ENCODE measurements around the gene TPSD1. TPM values are rescaled to one million over a fixed set of nuclear protein-coding genes. Genes with fewer than 3 reads are reported as not detected.

TPSD1 gene
- total RNA-seq, 1 experiment from 2014 or later, result 0.31 TPM

- TF ChIP-seq FOXJ3 (CRISPR knock-in tag; IDR thresholded peaks at IDR 0.05; ENCODE audit: borderline replicate concordance), result no peak
- TF ChIP-seq ZNF219 (CRISPR knock-in tag; IDR thresholded peaks at IDR 0.05; ENCODE audit: borderline replicate concordance), result no peak
Observed at GRCh38 chr16:1263591-1264344, 7.9 kb downstream of the TPSD1 start (continued).

- ChIA-PET CTCF (no interaction called here), POLR2A (no interaction called here)
- TF ChIP-seq ZBTB43 (CRISPR knock-in tag; IDR thresholded peaks at IDR 0.05) (0 out of 2 replicates have a peak, but pooled peaks have one; percentile 37), PREB (CRISPR knock-in tag; IDR thresholded peaks at IDR 0.05; ENCODE audit: borderline replicate concordance) (no peak)
- DNase-seq (ENCODE audit: low spot score), result no peak
- no peak for ATAC-seq
- Mint-ChIP-seq H3K4me1 (peaks cover 3% of the 10 kb centered on the region), H3K4me3 (no peak overlapping the region), H3K36me3 (peaks cover 9% of the 10 kb centered on the region; the same call in 1 of the 2 replicates), H3K27ac (peak overlapping the region; percentile 91), H3K27me3 (ENCODE audit: low read depth) (peaks cover 31% of the 10 kb centered on the region), H3K9me3 (peaks cover 15% of the 10 kb centered on the region)
Observed at GRCh38 chr16:1264345-1265089, 8.6 kb downstream of the TPSD1 start.

GRCh38 chr16:1265090-1265630 lies 9.3 kb downstream of the TPSD1 start:
- ATAC-seq (no peak), DNase-seq (ENCODE audit: low spot score) (no peak)
- H3K27ac Mint-ChIP-seq, result no peak overlapping the region
- H3K4me1 Mint-ChIP-seq, result peaks cover 3% of the 10 kb centered on the region
- TF ChIP-seq ZNF219 (CRISPR knock-in tag; IDR thresholded peaks at IDR 0.05; ENCODE audit: borderline replicate concordance) (no peak), ZNF138 (CRISPR knock-in tag; conservative IDR thresholded peaks at IDR 0.05) (no peak), GABPB1 (CRISPR knock-in tag; IDR thresholded peaks at IDR 0.05) (no peak), ATF6 (CRISPR knock-in tag; IDR thresholded peaks at IDR 0.05) (no peak), USF2 (CRISPR knock-in tag; IDR thresholded peaks at IDR 0.05) (no peak), HMGA2 (CRISPR knock-in tag; IDR thresholded peaks at IDR 0.05) (no peak)
- H3K9me3 Mint-ChIP-seq, result peaks cover 15% of the 10 kb centered on the region
- no peak overlapping the region for H3K4me3 Mint-ChIP-seq
- POLR2A ChIA-PET, result no interaction called here
- CTCF ChIA-PET, result no interaction called here
- H3K36me3 Mint-ChIP-seq, result peaks cover 9% of the 10 kb centered on the region; the same call in 1 of the 2 replicates
- H3K27me3 Mint-ChIP-seq (ENCODE audit: low read depth), result peaks cover 25% of the 10 kb centered on the region

GRCh38 chr16:1265826-1266225 lies 10.0 kb downstream of the TPSD1 start:
- no peak for ATAC-seq
- CTCF ChIA-PET, result no interaction called here
- no peak for TF ChIP-seq HMGA2 (CRISPR knock-in tag; IDR thresholded peaks at IDR 0.05)
- TF ChIP-seq ZNF425 (CRISPR knock-in tag; conservative IDR thresholded peaks at IDR 0.05), result no peak
- no peak for TF ChIP-seq MAX (CRISPR knock-in tag; IDR thresholded peaks at IDR 0.05)
- no peak for TF ChIP-seq NR2C2 (CRISPR knock-in tag; IDR thresholded peaks at IDR 0.05)
- TF ChIP-seq ZNF423 (CRISPR knock-in tag; IDR thresholded peaks at IDR 0.05), result no peak
- no peak for TF ChIP-seq IRF2 (CRISPR knock-in tag; IDR thresholded peaks at IDR 0.05; ENCODE audit: borderline replicate concordance, low read depth)
- TF ChIP-seq ATF2 (CRISPR knock-in tag; IDR thresholded peaks at IDR 0.05; ENCODE audit: borderline replicate concordance, low read depth), result no peak
- no peak for TF ChIP-seq ZNF671 (CRISPR knock-in tag; IDR thresholded peaks at IDR 0.05)
- TF ChIP-seq ZNF138 (CRISPR knock-in tag; conservative IDR thresholded peaks at IDR 0.05), result no peak
- no peak for TF ChIP-seq ZNF416 (CRISPR knock-in tag; IDR thresholded peaks at IDR 0.05)
- TF ChIP-seq SMAD3 (CRISPR knock-in tag; IDR thresholded peaks at IDR 0.05; ENCODE audit: borderline replicate concordance), result no peak

More at GRCh38 chr16:1265826-1266225, 10.0 kb downstream of the TPSD1 start:
- Mint-ChIP-seq H3K27me3 (ENCODE audit: low read depth) (peaks cover 18% of the 10 kb centered on the region), H3K4me3 (no peak overlapping the region), H3K9me3 (peaks cover 15% of the 10 kb centered on the region), H3K27ac (no peak overlapping the region), H3K36me3 (peaks cover 9% of the 10 kb centered on the region; the same call in 1 of the 2 replicates), H3K4me1 (peaks cover 3% of the 10 kb centered on the region)
- POLR2A ChIA-PET, result no interaction called here
- no peak for DNase-seq (ENCODE audit: low spot score)

Measured in WTC11 (cell line).